Liver (tissue), 9 donors: ENCODE results near the gene ARMC5. TPM values are rescaled to one million over a fixed set of nuclear protein-coding genes. Genes with fewer than 3 reads are reported as not detected.

Experiments used
- DNase-seq: peaks from one replicate; pipeline ENCODE4 v3.0.0-alpha.2; 2017; ENCODE audit warnings: low spot score
- H3K27ac ChIP-seq, 2 donors: one replicate each; pipeline ENCODE4 v1.7.0; 2013; ENCODE audit warnings: inconsistent platforms in 2 of 2, low read length in 2 of 2, control low read depth in 1 of 2, low read depth in 1 of 2, mild to moderate bottlenecking in 1 of 2
- H3K27me3 ChIP-seq, 4 donors: one replicate each; pipeline versions ENCODE4 v1.6.1 to v1.7.0; 2013; ENCODE audit warnings: low read length in 3 of 4, inconsistent platforms in 1 of 4, mild to moderate bottlenecking in 1 of 4, moderate library complexity in 1 of 4; ENCODE audit not compliant: control insufficient read depth in 4 of 4, insufficient read depth in 4 of 4
- H3K36me3 ChIP-seq, 4 donors: one replicate each; pipeline versions ENCODE4 v1.6.1 to v1.7.0; 2013; ENCODE audit warnings: low read length in 3 of 4, mild to moderate bottlenecking in 3 of 4, low read depth in 1 of 4, moderate library complexity in 1 of 4; ENCODE audit not compliant: control insufficient read depth in 4 of 4, insufficient read depth in 3 of 4
- H3K4me1 ChIP-seq, 4 donors: one replicate each; pipeline versions ENCODE4 v1.6.1 to v1.7.0; 2013; ENCODE audit warnings: low read length in 3 of 4, mild to moderate bottlenecking in 3 of 4, moderate library complexity in 1 of 4; ENCODE audit not compliant: control insufficient read depth in 4 of 4, insufficient read depth in 4 of 4
- H3K4me3 ChIP-seq, 3 donors: one replicate each; pipeline versions ENCODE4 v1.6.1 to v1.7.0; 2013; ENCODE audit warnings: low read length in 3 of 3, control low read depth in 1 of 3, low read depth in 1 of 3, mild to moderate bottlenecking in 1 of 3
- H3K9ac ChIP-seq, 2 donors: one replicate each; pipeline ENCODE4 v1.7.0; 2013; ENCODE audit warnings: low read length in 2 of 2, mild to moderate bottlenecking in 2 of 2, moderate library complexity in 2 of 2, control low read depth in 1 of 2, low read depth in 1 of 2
- H3K9me3 ChIP-seq, 4 donors: one replicate each; pipeline versions ENCODE4 v1.6.1 to v1.7.0; 2013; ENCODE audit warnings: low read length in 3 of 4; ENCODE audit not compliant: control insufficient read depth in 4 of 4
- CTCF ChIP-seq: fragments of 150-350 bp; IDR thresholded peaks from 2 replicates; pipeline ENCODE4 v1.5.1; 2017; ENCODE audit warnings: improper control_type of control experiment, low read depth, low read length; ENCODE audit not compliant: missing input control
- EGR1 ChIP-seq, 2 donors: IDR thresholded peaks; 2 replicates each; pipeline ENCODE4 v1.6.1; 2016 to 2018; ENCODE audit warnings: antibody characterized with exemption in 2 of 2, low read depth in 2 of 2
- FOXA1 ChIP-seq: IDR thresholded peaks from 2 replicates; pipeline ENCODE4 v1.6.1; 2016; ENCODE audit warnings: antibody characterized with exemption
- FOXA2 ChIP-seq: IDR thresholded peaks from 2 replicates; pipeline ENCODE4 v1.6.1; 2016; ENCODE audit warnings: antibody characterized with exemption
- GABPA ChIP-seq, 2 donors: IDR thresholded peaks in 1 of 2; conservative IDR thresholded peaks in 1 of 2; 2 replicates each; pipeline ENCODE4 v1.6.1; 2016; ENCODE audit warnings: antibody characterized with exemption in 2 of 2, mild to moderate bottlenecking in 1 of 2, moderate library complexity in 1 of 2
- HNF4A ChIP-seq, 2 donors: conservative IDR thresholded peaks; 2 replicates each; pipeline ENCODE4 v1.6.1; 2016; ENCODE audit warnings: antibody characterized with exemption in 2 of 2, mild to moderate bottlenecking in 2 of 2
- HNF4G ChIP-seq: IDR thresholded peaks from 2 replicates; pipeline ENCODE4 v1.6.1; 2016; ENCODE audit warnings: antibody characterized with exemption
- JUND ChIP-seq, 2 donors: IDR thresholded peaks; 2 replicates each; pipeline ENCODE4 v1.6.1; 2016; ENCODE audit warnings: antibody characterized with exemption in 2 of 2
- MAX ChIP-seq: IDR thresholded peaks from 2 replicates; pipeline ENCODE4 v1.6.1; 2016; ENCODE audit warnings: antibody characterized with exemption
- NR2F2 ChIP-seq: IDR thresholded peaks from 2 replicates; pipeline ENCODE4 v1.6.1; 2016; ENCODE audit warnings: antibody characterized with exemption
- RAD21 ChIP-seq, 2 donors: IDR thresholded peaks; 2 replicates each; pipeline ENCODE4 v1.6.1; 2016; ENCODE audit warnings: antibody characterized with exemption in 2 of 2, mild to moderate bottlenecking in 2 of 2
- SP1 ChIP-seq: IDR thresholded peaks from 2 replicates; pipeline ENCODE4 v1.6.1; 2018; ENCODE audit warnings: antibody characterized with exemption, mild to moderate bottlenecking
- TAF1 ChIP-seq: conservative IDR thresholded peaks from 2 replicates; pipeline ENCODE4 v1.6.1; 2016; ENCODE audit warnings: antibody characterized with exemption, mild to moderate bottlenecking
- YY1 ChIP-seq: IDR thresholded peaks from 2 replicates; pipeline ENCODE4 v1.6.1; 2016; ENCODE audit warnings: antibody characterized with exemption, mild to moderate bottlenecking
- ZBTB33 ChIP-seq: IDR thresholded peaks from 2 replicates; pipeline ENCODE4 v1.6.1; 2016; ENCODE audit warnings: antibody characterized with exemption
- WGBS: extraction: QIAGEN DNeasy Blood & Tissue Kit; methylation state at CpG from one replicate; pipeline ENCODE4 v1.1.7; 2013; 5-methylcytosine and 5-hydroxymethylcytosine counted together
- polyA plus RNA-seq, 2 donors: library from polyadenylated mRNA; stranded (reverse) in 1 of 2; unstranded in 1 of 2; fragments of 200-250 nt in 1 of 2; fragments of >200 nt in 1 of 2; fragmentation: Nextera tagmentation in 1 of 2; extraction: Ambion mirVana in 1 of 2; gene quantifications; one replicate each; pipeline versions ENCODE4 v1.2.1 to v1.2.3, GENCODE V29; 2013 to 2015
- total RNA-seq, 2 donors: library from RNA; depleted of rRNA; stranded (reverse); fragments of >200 nt; gene quantifications; one replicate each; pipeline ENCODE4 v1.2.3, GENCODE V29; 2014
- TF ChIP-seq, protein P1 (sequence below): IDR thresholded peaks from 2 replicates; pipeline ENCODE4 v1.6.1; 2016; ENCODE audit warnings: antibody characterized with exemption, mild to moderate bottlenecking
- donor health status: healthy.
- donor health status: healthy.
- donor health status: healthy.
- donor health status: healthy.
- donor health status: healthy.

Gene ARMC5
- total and polyA plus RNA-seq, 4 donors: 5.4 to 13.3 (median 11.4) TPM

DNA sequence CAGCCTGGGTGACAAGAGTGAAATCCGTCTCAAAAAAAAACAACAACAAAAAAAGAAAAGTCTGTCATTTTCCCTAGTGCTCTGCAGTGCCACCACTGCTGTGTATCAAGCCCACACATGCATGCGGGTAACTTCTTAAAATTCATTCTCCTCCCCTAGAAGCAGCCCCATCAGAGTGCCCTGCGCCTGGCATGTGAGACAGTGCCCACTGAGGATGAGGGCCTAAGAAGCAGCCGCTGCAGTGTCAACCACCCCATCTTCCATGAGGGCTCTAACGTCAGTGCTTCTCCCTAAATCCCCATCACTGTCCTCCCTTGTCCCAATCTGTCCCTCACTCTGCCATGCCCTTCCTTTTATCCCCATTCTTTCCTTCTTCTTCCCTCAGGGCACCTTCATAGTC lies 41.4 kb upstream of the ARMC5 start:
- DNase-seq: no peak
- H3K36me3 ChIP-seq: no peaks in the 10 kb centered on the region
- no peak overlapping the region for H3K4me3 ChIP-seq
- H3K9ac ChIP-seq: no peak overlapping the region
- no peaks in the 10 kb centered on the region for H3K4me1 ChIP-seq
- 89% methylated on average over 5 of the region's 5 CpGs for WGBS
- H3K27ac ChIP-seq: no peak overlapping the region
- H3K9me3 ChIP-seq: peaks cover 0 to 1% (median 0%) of the 10 kb centered on the region in 4 donors
- no peaks in the 10 kb centered on the region for H3K27me3 ChIP-seq
- no peak for TF ChIP-seq EGR1 (IDR thresholded peaks at IDR 0.05; ENCODE audit: low read depth in 2 of 2)
- no peak for TF ChIP-seq JUND (IDR thresholded peaks at IDR 0.05)
- no peak for TF ChIP-seq HNF4G
- no peak for TF ChIP-seq TAF1
- TF ChIP-seq SP1: no peak
- TF ChIP-seq ZBTB33: no peak
- no peak for TF ChIP-seq RAD21 (IDR thresholded peaks at IDR 0.05)
- no peak for TF ChIP-seq FOXA1

DNA sequence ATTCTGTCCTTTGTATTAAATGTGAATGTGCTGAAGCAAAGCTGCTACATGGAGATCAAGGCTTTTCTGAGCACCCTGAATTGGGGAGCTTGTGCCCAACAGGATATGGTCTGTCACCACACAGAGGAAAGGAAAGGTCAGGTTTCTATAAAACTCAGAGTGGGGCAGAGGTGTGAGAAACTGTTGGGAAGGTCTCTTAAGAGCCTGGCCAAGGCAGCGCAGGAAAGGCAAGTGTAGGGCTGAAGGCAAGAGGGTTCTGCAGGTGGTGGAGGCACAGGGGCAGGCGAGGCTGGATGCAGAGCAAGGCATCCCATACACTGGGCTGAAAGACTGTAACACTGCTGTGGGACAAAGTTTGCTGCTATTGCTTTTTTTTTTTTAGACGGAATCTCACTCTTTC lies 39.3 kb upstream of the ARMC5 start:
- Histone ChIP-seq H3K9me3 (peaks cover 0 to 1% (median 0%) of the 10 kb centered on the region in 4 donors), H3K36me3 (no peaks in the 10 kb centered on the region), H3K9ac (no peak overlapping the region), H3K4me3 (no peak overlapping the region), H3K27me3 (no peaks in the 10 kb centered on the region), H3K4me1 (no peaks in the 10 kb centered on the region), H3K27ac (no peak overlapping the region)
- DNase-seq: no peak
- WGBS: 76% methylated on average over 3 of the region's 3 CpGs
- TF ChIP-seq RAD21 (IDR thresholded peaks at IDR 0.05): no peak
- no peak for TF ChIP-seq TAF1
- no peak for TF ChIP-seq JUND (IDR thresholded peaks at IDR 0.05)

DNA sequence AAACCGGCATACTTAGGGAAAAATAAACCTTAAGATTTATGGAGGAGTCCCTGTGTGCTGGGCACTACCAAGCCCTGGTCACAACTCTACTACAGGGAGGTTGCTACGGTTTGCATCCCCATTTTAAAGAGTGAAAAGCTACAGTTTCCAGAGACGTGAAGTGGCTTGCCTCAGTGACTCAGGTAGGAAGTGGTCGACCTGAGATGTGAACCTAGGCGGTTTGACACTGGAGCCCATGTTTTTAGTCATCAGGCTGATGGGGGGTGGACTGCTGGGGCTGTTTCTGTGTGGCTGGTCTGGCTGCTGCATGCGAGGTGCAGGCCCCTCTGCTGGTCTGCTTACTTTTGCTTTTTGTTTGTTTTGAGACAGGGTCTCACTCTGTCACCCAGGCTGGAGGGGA lies 37.7 kb upstream of the ARMC5 start:
- Histone ChIP-seq H3K27me3 (no peaks in the 10 kb centered on the region), H3K9me3 (peaks cover 0 to 1% (median 0%) of the 10 kb centered on the region in 4 donors), H3K9ac (no peak overlapping the region), H3K4me1 (no peaks in the 10 kb centered on the region), H3K27ac (no peak overlapping the region), H3K36me3 (no peaks in the 10 kb centered on the region), H3K4me3 (no peak overlapping the region)
- DNase-seq: no peak
- 72% methylated on average over 6 of the region's 6 CpGs for whole genome bisulfite sequencing
- no peak for TF ChIP-seq JUND (IDR thresholded peaks at IDR 0.05)
- no peak for TF ChIP-seq NR2F2
- no peak for TF ChIP-seq RAD21 (IDR thresholded peaks at IDR 0.05)
- TF ChIP-seq, protein P1, sequence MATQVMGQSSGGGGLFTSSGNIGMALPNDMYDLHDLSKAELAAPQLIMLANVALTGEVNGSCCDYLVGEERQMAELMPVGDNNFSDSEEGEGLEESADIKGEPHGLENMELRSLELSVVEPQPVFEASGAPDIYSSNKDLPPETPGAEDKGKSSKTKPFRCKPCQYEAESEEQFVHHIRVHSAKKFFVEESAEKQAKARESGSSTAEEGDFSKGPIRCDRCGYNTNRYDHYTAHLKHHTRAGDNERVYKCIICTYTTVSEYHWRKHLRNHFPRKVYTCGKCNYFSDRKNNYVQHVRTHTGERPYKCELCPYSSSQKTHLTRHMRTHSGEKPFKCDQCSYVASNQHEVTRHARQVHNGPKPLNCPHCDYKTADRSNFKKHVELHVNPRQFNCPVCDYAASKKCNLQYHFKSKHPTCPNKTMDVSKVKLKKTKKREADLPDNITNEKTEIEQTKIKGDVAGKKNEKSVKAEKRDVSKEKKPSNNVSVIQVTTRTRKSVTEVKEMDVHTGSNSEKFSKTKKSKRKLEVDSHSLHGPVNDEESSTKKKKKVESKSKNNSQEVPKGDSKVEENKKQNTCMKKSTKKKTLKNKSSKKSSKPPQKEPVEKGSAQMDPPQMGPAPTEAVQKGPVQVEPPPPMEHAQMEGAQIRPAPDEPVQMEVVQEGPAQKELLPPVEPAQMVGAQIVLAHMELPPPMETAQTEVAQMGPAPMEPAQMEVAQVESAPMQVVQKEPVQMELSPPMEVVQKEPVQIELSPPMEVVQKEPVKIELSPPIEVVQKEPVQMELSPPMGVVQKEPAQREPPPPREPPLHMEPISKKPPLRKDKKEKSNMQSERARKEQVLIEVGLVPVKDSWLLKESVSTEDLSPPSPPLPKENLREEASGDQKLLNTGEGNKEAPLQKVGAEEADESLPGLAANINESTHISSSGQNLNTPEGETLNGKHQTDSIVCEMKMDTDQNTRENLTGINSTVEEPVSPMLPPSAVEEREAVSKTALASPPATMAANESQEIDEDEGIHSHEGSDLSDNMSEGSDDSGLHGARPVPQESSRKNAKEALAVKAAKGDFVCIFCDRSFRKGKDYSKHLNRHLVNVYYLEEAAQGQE: no peak
- no peak for TF ChIP-seq SP1
- TF ChIP-seq ZBTB33: no peak
- TF ChIP-seq MAX: no peak
- no peak for TF ChIP-seq FOXA1
- no peak for TF ChIP-seq GABPA (IDR thresholded peaks at IDR 0.05 in 1 of 2, conservative IDR thresholded peaks at IDR 0.05 in 1 of 2)
- no peak for TF ChIP-seq TAF1
- TF ChIP-seq FOXA2: no peak
- TF ChIP-seq HNF4G: no peak
- no peak for TF ChIP-seq CTCF
- TF ChIP-seq HNF4A (conservative IDR thresholded peaks at IDR 0.05): no peak
- no peak for TF ChIP-seq YY1
- no peak for TF ChIP-seq EGR1 (IDR thresholded peaks at IDR 0.05; ENCODE audit: low read depth in 2 of 2)
